GM19351 (cell line): Measurements from ENCODE around the gene LYRM4.

ENCODE experiments used
- ATAC-seq: cut with Tn5 transposase; IDR thresholded peaks from one replicate; pipeline ENCODE4 v1.9.1; 2021; ENCODE audit warnings: mild to moderate bottlenecking, moderate library complexity; ENCODE audit not compliant: unreplicated experiment

Gene LYRM4

GRCh38 chr6:5282191-5282623 is 21.5 kb upstream of the LYRM4 start:
- ATAC-seq = no peak

GRCh38 chr6:5280920-5281319 is 20.2 kb upstream of the LYRM4 start:
- ATAC-seq = no peak

- peak; percentile 31 for ATAC-seq
Observed at GRCh38 chr6:5279891-5280338, 19.2 kb upstream of the LYRM4 start.

GRCh38 chr6:5278565-5279120 is 17.9 kb upstream of the LYRM4 start:
- no peak for ATAC-seq

- peak; percentile 65 for ATAC-seq
Observed at GRCh38 chr6:5278047-5278446, 17.3 kb upstream of the LYRM4 start.

- no peak for ATAC-seq
Observed at GRCh38 chr6:5277589-5277988, 16.8 kb upstream of the LYRM4 start.

- no peak for ATAC-seq
Observed at GRCh38 chr6:5276581-5276980, 15.8 kb upstream of the LYRM4 start.

GRCh38 chr6:5275497-5275896 is 14.7 kb upstream of the LYRM4 start:
- ATAC-seq = no peak

- ATAC-seq = no peak
Observed at GRCh38 chr6:5274231-5274630, 13.5 kb upstream of the LYRM4 start.

GRCh38 chr6:5271926-5272325 is 11.2 kb upstream of the LYRM4 start:
- ATAC-seq = no peak

GRCh38 chr6:5270093-5270680 is 9.4 kb upstream of the LYRM4 start:
- ATAC-seq = no peak

- no peak for ATAC-seq
Observed at GRCh38 chr6:5266423-5266822, 5.7 kb upstream of the LYRM4 start.

- no peak for ATAC-seq
Observed at GRCh38 chr6:5261545-5262109, 877 bp upstream of the LYRM4 start.

- peak; percentile 74 for ATAC-seq
Observed at GRCh38 chr6:5260111-5260620, 584 bp downstream of the LYRM4 start.

- no peak for ATAC-seq
Observed at GRCh38 chr6:5259428-5259827, 1.3 kb downstream of the LYRM4 start.

GRCh38 chr6:5257400-5257799 is 3.4 kb downstream of the LYRM4 start:
- no peak for ATAC-seq

- ATAC-seq = no peak
Observed at GRCh38 chr6:5256952-5257351, 3.8 kb downstream of the LYRM4 start.

GRCh38 chr6:5250911-5251310 is 9.8 kb downstream of the LYRM4 start:
- ATAC-seq = no peak

GRCh38 chr6:5250451-5250850 is 10.3 kb downstream of the LYRM4 start:
- ATAC-seq = no peak

- ATAC-seq = no peak
Observed at GRCh38 chr6:5249451-5250122, 11.2 kb downstream of the LYRM4 start.

- ATAC-seq = no peak
Observed at GRCh38 chr6:5248302-5249098, 12.2 kb downstream of the LYRM4 start.
